Measurements from ENCODE around the gene RGPD3.
"Not testable (repeated sequence)": the region's sequence is repeated elsewhere in the genome, so short reads cannot be mapped to it uniquely, and the experiment has no call there.

RGPD3 gene

DNA sequence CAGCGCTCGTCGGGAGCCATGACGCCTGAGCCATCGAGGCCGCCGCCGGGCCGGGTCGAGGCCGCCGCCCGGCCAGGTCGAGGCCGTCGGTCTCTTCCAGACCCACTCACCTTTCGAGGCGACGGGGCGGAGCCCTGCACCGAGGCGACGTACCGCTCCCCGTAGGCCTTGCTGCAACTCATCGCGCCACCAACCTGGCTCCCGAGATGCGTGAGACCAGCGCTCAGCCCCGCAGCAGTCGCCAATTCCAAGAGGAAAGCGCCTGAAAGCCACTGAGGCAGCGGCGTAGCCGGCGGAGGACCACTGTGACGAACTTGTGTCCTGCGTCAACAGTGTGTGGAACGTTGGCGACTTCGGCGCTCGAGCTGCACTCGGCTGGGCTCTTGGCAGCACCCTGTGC is at the start of gene RGPD3:
Gene RGPD3, minus strand, starts transcription at position 307 of the 400 bp plus-strand sequence. Its CDS starts 125 bp downstream, at position 182.
- DNase-seq = not testable (repeated sequence)

DNA sequence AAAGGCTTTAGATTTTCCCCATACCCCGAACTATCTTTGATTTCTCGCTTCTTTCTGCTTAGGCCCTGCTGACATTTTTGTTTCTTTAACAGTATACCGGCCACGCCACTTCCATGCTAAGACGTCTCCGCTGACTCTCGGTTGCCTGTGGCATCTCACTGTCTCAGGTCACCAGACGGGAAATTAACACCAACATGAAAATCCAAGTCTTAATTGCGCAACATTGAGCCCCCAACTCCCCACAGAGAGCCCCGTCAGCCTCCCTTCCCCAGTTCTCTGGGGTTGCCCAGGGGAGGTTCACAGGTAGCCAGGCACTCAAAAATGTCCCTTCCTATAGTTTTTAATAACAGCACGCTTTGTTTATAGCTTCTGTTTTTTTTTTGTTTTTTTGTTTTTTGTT is 49.1 kb upstream of the RGPD3 start:
- no peak for DNase-seq

DNA sequence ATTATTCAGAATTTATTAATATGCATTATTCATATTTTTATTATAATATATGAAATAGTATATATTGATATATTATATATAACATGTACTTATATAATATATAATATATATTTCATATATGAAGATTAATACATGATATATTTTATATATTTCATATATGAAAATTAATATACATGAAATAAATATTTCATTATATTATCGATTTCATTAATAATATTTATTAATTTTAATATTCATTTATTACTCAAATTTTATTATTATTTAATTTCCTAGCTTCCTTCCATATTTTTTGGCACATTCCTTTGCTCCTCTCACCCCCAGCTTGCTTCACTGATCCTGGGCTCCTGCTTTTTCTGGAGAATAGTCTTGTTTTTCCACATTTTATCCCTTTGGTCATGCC is 48.7 kb upstream of the RGPD3 start:
- DNase-seq = no peak

DNA sequence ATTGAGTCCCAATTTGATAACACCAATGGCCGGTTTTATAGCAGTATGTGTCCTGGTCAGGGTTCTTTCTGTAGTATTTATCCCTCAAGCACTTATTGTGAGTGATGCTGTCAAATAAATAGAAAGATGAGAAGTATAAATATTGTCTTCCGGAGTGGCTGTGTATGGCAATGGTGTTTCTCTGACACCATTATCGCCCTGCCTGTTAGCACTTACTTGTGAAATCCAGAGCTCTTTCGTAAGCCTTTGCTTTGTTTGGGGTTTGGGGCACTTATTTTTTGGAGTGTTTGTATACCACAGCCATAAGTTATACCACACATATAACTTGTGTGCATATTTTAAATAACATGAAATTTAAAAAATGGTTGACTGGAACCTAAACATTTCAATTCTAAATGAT is 48.2 kb upstream of the RGPD3 start:
- DNase-seq = no peak

DNA sequence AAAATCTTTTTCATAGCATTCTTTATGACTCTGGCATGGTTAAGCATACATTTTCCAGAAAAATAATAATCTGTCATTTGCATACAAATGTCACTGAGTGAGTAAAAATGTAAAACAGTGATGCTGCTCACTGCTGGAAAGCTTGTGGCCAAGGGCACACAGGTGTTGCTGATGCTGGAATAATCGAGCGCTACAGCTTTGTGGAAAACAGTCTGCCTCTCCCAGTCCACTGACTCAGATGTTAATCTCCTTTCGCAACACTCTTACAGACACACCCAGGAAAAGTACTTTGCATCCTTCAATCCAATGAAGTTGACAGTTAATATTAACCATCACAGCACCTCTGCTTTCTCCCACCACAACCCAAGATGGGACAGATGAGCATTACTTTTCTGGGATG is 46.6 kb upstream of the RGPD3 start:
- DNase-seq = peak; percentile 42 to 62

DNA sequence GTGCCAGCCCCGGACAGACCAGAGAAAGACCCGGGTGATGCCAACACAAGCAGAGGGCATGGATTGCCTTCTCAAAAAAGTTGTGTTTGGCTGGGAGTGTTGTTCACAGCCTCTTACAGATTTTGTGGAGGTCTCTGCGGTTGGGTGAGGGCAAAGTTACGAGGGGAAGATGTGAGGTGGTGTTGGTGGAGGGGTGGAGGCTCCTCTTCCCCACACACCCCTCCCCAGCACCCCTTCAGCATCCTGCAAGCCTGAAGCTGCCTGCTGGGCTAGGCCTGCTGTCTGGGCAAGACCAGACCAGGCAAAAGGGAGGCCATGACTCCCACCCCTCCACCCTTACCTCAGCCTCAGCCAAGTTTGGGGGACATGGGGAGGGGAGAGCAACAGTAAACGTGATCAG is 45.2 kb upstream of the RGPD3 start:
- not testable (repeated sequence) for DNase-seq

DNA sequence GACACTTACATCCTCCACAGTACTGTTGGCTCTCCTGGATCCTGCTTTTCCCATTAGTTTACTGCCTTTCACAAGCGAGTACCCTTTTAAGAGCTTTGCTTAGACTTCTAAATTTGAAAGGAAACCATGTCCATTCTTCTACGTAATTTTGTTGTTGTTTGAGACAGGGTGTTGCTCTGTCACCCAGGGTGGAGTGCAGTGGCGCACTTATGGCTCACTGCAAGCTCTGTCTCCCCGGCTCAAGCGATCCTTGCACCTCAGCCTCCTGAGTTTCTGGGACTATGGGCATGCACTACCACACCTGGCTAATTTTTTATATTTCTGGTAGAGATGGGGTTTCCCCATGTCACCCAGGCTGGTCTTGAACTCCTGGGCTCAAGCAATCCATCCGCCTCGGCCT is 43.7 kb upstream of the RGPD3 start:
- DNase-seq = not testable (repeated sequence)

DNA sequence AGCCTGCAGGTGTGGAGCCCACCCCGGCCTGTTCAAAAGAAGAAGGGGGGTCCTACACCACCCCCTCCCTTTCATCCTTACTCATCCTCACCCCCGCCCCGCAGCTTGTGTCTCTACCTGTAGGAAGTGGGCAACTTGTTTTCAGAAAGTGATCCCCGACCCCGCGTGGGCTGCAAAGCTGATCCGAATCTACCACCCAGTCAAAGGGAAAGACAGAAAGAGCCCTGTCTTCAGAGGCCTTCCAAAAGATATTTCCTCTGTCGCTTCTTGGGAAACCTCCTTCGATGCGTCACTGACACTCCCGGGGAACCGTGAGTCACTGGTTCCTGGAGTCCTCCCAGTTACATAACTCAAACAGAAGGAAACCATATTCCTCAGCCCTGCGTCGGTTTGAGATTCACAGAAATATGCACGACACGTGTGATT is 43.3 kb upstream of the RGPD3 start:
- not testable (repeated sequence) for DNase-seq

DNA sequence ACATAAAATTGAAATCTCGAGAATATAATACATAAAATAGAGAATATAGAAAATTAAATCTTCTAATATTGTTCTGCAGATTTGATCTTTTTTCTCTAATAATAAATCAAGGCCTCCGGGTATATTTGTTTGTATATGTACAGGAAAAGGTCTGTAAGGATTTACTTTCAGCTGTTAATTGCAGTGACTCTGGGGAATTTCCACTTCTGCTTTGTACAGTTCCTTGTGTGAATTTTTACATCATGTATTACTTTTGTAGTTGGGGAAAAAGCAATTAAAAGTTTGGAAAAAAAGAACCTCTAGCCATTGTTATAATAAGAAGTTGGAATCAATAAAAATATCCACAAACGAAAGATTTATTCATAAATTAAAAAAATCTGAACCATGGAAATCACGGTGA is 42.6 kb upstream of the RGPD3 start:
- DNase-seq = not testable (repeated sequence)

DNA sequence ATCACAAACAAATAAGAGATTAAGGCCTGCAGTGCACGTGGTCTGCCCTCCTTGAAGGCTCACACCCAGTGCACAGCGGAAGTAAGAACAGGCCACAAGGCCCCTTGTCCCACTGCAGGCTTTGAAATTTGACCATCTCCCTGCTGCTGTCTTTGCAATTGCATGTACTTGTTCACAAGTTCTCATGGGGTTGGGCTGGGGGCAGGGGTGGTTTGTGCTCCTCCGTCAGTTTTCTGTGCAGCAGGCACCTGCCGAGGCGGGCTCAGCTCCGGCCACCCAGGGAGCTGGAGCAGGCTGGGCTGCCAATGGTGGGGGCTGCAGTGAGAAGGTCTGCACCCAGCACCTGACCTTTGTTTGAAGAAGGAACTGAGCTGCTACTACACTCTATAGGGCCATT is 41.2 kb upstream of the RGPD3 start:
- DNase-seq = not testable (repeated sequence)

DNA sequence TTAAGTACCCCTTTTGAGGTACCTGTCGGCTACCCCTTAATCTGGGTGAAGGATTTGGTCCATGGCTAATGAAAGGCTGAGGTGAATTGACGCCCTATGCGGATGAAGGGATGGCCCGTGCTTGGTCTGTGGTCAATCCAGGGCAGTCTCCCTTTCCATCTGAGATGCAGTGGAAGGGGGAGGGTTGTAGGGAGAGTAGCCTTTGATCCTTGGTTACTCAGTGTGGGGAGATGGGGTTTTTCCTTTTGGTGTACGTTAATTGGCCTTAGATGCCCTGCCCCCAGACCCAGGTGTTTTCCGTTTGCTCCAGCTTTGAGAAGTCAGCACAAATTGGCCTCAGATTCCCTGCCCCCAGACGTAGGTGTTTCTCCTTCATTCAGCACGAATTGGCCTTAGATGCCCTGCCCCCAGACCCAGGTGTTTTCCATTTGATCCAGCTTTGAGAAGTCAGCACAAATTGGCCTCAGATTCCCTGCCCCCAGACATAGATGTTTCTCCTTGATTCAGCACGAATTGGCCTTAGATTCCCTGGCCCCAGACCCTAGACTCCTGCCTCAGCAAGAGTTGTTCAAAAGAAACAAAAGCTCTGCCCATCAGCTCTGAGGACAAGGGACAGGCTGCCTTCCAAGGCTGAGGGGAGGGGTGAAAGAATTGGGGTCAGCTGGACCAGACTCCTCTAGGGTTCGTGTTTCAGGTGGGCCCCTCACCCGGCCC is 40.6 kb upstream of the RGPD3 start:
- DNase-seq = not testable (repeated sequence)

DNA sequence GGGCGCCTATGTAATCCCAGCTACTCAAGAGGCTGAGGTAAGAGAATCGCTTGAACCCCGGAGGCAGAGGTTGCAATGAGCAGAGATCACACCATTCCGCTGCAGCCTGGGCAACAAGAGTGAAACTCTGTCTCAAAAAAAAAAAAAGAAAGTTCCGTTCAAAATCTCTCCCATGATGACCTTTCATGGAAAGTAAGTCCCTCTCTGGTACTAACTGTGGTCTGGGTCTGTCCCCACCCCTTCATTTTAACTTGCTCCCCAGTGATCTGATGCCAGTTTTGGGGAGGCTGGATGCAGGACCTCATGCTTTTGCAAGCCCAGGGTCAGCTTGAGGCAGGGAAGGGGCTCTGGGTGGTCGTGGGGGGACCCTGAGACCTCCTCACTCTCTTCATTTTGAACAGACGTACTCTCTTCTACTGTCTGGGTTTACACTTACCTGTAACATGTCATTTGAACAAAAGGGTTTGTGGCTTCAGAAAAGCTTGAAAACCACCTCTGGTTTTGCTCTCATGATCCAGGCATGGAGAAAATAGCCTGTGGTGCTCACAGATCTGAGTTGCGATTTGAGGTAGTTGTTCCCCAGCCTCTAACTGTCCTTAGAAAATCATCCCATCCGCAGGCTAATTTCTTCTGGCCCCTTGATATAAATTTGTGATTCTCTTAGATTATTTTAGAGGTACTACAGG is 37.9 kb upstream of the RGPD3 start:
- DNase-seq = not testable (repeated sequence)

DNA sequence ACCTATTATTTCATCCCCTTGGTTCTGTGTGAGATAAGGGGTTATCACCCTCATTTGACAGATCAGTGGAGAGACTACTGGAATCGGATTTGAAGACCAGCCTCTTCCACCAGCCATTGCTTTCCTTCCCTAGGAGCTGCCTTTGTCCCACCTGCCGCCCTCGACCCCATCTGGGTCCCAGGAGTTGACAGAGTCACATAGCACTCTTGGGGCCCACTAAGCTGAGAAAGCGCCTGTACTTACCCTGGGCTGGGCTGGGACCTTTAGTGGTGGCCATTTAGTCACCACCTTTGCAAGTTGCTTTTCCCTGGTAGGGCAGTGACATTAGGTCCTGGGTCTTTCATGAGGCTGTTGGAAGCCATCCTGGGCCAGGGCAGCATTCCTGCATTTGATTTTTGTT is 36.6 kb upstream of the RGPD3 start:
- DNase-seq = not testable (repeated sequence)

DNA sequence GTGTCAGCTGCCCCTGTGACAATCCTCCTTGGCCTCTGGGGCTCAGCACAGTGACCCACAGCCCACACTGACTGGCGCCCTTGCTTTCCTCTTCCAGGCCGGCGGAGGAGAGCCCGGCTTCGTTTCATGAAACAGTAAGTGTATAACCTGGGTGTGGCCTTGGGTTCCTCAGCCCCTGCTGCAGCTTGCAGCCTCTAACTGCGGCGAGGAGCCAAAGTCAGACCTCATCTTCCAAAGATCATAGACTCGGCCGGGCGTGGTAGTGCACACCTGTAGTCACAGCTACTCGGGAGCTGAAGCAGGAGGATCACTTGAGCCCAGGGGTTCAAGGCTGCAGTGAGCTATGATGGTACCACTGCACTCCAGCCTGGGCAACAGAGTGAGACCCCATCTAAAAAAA is 36.0 kb upstream of the RGPD3 start:
- not testable (repeated sequence) for DNase-seq

DNA sequence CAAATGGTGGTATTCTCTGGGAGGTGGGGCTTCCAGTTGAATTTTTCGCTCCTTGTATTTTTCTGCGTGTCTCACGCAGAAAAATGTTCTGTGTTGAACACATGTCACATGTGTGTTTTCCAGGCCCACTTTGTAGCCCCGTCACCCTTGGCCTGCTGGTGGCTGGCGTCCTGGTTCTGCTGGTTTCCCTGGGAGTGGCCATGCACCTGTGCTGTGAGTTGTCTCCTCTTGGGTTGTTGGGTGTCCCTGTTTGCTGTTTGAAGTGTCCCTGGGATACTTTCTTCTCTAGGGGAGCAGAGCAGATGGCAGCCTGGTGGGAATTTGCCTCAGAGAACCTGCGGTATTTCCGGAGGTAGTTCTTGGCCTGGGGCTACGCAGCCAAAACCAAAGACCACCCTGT is 34.1 kb upstream of the RGPD3 start:
- DNase-seq = not testable (repeated sequence)

DNA sequence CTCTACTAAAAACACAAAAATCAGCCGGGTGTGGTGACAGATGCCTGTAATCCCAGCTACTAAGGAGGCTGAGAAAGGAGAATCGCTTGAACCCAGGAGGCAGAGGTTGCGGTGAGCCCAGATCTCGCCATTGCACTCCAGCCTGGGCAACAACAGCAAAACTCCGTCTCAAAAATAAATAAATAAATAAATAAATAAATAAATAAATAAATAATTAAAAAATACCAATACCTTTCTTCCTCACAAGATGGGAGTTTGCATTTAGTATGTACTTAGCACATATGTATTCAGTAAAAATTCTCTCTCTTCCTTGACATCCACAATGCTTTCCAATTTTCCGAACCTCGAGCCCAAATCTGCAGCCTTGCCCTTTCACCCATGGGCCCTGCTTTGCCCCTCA is 32.1 kb upstream of the RGPD3 start:
- DNase-seq = not testable (repeated sequence)

DNA sequence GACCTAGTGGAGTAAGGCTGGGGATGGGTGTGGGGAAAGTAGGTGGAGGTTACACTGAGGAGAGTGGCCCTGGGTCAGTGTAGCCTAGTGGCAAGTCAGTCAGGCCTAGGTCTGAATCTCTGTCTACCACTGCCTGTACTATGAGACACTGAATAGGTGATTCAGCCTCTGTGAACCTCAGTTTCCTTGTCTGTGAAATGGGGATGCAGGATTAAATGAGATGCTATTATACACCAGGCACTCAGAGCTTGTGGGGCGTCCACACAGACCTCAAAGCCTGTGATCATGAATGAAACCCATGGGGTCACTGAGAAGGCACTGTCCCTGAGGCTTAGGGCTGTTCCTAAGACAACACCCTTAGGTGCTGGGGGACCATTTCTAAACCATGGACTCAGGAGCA is 30.3 kb upstream of the RGPD3 start:
- not testable (repeated sequence) for DNase-seq

DNA sequence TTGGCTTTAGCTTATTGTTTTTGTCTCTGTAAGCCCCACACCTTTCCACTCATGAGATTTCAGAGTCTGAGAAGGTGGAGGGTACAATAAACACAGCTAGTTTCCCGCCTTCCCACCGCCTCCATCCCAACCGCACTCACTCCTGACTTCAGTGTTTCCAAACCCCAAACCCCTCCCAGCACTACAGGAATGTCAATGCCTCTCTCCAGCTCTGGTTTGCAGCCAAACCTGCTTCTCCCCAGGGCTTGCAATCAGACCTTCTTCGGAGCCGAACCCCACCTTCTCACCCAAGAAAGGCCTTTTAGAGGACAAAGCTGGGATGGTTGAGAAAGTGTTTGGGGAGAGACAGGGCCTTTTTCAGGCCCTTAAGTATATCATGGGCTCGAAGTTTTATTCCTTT is 24.7 kb upstream of the RGPD3 start:
- not testable (repeated sequence) for DNase-seq

DNA sequence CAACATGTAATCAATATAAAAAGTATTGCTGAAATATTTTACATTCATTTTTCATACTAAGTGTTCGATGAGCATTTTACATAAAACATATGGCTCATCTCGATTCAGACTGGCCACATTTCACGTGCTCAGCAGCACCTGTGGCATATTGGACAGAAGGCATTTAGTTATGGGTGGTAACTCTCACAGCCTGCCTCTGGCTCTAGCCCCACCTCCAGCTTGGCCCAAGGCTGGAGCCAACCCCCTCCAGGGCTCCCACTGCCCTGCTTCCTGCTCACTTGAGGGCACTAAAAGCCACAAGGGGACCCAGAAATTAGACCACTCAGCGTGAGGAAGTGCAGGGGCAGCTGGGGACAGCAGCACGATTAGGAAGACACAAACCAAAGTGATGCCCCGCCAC is 24.2 kb upstream of the RGPD3 start:
- not testable (repeated sequence) for DNase-seq

DNA sequence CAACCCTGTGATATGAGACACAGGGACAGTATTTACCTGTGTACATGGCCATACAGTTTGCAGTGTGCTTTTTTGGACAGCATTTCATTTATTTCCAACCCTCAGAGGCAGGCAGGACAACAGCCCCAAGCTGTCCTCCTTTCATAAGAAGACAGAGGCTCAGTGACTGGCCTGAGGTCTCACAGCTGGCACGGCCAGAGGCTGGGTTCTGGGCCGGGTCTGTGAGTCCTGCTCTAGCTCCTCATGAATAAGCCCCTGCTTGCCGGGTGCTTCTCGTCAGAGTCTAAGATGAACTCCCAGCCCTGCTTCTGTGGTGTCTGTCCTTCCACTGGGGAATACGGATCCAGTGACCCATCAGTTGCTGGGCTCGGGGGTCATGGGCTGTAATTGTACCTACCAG is 21.5 kb upstream of the RGPD3 start:
- DNase-seq = not testable (repeated sequence)

DNA sequence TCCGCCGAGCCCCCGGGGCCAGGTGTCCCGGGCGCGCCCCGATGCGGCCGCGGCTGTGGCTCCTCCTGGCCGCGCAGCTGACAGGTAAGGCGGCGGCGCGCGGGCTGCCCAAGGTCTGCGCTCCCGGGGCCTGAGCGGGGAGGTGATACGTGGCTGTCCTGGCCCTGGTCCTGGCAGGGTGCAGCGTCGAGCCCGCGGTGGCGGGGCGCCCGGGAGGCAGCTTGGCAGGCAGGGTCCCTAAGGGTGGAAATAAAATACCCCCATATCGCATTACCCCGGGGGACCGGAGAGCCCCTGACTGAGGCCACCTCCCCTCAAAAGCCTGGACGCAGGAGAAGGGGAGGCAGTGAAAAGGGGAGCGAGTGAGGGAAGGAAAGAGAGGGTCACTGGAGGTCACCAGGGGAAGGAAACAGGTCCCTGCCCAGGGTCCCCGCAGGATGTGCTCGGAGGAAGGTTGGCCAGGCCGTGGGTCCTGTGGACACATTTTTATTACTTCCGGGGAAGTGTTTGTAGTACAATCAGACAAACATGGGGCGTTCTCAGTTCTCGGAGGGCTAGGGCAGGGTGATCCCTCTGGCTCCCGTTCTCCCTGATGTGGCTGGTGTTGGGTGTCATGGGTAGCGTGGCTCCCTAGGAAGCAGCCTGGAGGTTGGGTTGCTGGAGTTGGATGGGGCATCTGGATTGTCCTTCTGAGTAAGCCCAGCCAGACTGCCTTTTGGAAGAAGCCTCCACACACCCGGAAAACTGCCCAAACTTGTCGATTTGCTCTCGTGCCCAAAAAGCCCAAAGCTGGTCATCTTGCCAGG is 19.4 kb upstream of the RGPD3 start:
- peak in 1 of 2 experiments; percentile 27 for DNase-seq

DNA sequence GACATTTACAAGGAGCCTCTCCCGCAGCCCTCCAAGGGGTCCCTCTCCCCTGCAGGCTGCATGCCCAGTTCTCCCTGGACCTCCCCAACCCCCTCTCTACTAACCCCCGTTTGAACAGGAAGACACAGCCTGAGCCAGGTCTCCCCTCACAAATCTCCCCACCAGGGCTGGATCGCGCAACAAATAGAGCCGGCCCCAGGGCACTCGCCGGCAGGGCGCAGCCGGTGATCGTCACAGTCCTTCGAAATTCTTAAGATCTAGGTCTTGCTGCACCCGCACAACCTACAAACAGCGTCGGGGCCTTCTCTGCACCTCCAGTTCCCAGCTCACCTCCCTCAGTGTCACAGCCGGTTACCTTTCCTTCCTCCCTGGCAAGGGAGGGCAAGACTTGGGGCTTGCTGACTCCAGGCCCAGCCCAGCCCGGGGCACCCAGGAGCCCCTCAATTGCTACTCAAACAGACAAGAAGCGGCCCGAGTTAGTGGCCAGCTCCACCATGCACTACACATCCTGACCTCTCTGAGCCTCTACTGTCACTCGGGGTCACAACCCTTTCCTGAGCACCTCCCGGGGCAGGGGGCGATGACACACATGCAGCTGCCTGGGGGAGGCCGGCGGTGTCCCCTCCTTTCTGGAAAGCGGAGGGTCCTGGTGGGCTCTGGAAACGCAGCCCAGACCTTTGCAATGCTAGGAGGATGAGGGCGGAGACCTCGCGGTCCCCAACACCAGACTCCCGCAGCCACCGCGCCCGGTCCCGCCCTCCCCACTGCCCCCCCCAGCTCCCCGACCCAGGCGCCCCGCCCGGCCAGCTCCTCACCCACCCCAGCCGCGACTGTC is 18.6 kb upstream of the RGPD3 start, which contains the start of gene CD8B2:
Gene CD8B2, plus strand, starts transcription at position 814 of the 835 bp plus-strand sequence. CDS start 63 bp downstream, outside the sequence.
- not testable (repeated sequence) for DNase-seq

Data from NCI-H526 (cell line).